GM21423 (cell line): ENCODE results near the gene UHRF2.
"Not testable (repeated sequence)": the region's sequence is repeated elsewhere in the genome, so short reads cannot be mapped to it uniquely, and the experiment has no call there.

Experiments
- ATAC-seq: cut with Tn5 transposase; IDR thresholded peaks from one replicate; pipeline ENCODE4 v1.9.1; 2021; ENCODE audit warnings: mild to moderate bottlenecking, moderate library complexity; ENCODE audit not compliant: unreplicated experiment

Gene UHRF2

DNA sequence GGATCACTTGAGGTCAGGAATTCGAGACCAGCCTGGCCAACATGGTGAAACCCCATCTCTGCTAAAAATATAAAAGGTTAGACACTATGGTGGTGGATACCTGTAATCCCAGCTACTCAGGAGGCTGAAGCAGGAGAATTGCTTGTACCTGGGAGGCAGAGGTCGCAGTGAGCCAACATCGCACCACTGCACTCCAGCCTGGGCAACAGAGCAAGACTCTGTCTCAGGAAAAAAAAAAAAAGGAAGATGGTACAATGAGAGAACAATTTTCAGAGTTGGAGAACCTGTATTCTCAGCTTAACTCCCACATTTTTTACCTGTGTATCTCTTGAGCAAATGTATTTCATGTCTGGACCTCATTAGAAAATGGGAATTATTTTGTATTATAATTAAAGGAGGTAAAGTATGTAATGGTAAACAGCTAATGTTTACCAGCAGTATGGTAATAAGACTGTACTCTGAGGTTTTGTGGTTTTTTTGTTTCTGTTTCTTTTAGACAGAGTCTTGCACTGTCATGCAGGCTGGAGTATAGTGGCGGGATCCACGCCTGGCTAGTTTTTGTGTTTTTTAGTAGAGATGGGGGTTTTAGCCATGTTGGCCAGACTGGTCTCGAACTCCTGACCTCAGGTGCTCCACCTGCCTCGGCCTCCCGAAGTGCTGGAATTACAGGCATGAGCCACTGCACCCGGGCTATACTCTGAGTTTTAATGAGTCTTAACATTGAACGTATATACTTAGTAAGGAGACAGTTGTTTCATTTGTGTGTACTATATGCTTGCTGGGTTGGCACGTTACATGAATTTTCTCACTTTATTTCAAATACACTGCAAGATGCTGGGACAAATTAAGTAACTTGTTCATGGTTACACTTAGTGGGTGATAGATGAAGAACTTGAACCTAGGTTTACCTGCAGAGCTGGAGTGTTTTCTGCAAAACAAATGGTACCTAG is 16.2 kb downstream of the UHRF2 start:
- ATAC-seq = peak; percentile 94

DNA sequence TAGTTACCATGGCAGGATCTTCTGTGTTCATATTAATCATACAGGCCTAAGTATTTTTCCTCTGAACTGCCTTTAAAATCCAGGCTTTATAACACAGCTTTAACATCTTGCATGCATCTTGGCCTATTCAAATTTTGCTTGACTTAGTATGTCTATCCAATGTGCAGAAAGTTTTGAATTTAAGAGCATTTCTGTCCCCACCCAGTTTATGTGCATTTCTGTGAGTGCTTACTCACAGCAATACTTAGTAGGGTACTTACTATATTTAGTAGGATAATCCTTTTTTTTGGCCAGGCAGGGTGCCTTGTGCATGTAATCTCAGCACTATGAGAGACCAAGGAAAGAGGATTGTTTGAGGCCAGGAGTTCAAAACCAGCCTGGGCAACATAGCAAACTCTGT is 18.0 kb downstream of the UHRF2 start:
- ATAC-seq = no peak

DNA sequence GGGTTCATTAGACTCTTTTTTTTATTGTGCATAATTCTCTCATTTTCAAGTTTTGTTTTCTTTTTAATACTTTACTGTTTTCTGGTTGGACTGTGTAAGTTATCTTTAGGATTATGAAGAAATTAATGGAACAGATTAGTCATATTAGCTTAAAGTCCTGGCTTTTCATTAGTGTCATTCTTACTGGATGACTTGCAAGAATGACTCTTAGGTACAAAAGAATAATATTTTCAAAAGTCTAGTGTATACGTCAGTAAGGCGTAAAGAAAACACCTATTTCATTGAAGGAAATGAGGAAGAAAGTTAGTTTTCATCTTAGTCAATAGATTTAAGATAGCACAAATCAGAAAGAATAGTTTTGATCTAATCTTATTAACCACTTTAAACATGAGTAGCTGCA is 20.4 kb downstream of the UHRF2 start:
- no peak for ATAC-seq

GRCh38 chr9:6439051-6439703 is 26.2 kb downstream of the UHRF2 start:
- ATAC-seq = no peak

GRCh38 chr9:6440405-6440804 is 27.4 kb downstream of the UHRF2 start:
- ATAC-seq = no peak

DNA sequence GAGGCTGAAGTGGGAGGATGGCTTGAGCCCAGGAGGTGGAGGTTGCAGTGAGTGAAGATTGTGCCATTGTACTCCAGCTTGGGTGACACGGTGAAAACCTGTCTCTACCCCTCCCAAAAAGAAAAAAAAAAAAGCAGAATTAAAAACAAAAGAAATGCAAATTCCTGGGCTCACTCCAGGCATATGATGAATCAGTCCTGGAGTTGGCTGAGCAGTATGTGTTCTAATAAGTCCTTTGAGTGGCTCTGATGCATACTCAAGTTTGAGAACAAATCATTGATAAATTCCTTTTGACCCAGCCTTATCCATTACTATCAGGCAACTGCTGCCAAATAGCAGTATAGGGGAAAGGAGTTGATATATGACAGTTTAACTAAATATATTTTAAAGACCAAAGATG is 28.3 kb downstream of the UHRF2 start:
- no peak for ATAC-seq

GRCh38 chr9:6443661-6444060 is 30.7 kb downstream of the UHRF2 start:
- ATAC-seq = no peak

DNA sequence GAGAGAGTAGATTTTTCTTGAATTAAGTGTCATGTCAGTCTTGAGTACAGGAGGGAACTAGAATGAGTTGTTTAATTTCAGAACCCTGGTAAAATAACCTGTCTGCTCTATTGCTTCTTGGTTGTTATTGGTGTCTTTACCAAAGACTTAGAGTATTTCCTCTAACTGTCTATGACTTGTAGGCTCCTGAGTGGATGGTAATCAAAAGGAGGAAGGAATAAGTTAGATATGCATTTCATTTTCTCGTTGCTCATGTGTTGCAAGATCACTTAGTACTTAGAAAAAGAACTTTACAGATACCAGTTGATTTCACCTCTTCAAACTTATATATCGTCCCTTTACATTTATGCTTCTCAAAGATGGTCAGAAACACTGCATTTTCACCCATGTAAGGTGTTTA is 31.1 kb downstream of the UHRF2 start:
- no peak for ATAC-seq

DNA sequence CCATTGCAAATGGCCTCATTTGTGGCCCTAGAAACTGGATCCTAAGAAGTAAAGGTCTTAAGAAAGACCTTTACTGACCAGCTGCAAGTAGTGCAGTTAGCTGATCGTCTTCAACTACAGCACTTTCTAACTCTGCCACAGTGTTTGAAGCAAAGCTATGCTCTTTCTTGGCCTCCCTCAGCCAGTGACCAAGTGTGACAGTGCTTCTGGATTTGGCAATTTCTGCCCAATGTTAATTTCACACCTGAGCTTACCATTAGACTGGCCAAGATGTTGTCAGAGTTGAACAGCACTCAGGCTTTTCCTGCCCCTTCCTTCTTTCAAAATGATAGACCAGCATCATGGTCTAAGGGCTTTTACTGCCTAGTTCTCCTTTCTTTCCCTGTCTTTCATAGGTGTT is 36.1 kb downstream of the UHRF2 start:
- ATAC-seq = no peak

DNA sequence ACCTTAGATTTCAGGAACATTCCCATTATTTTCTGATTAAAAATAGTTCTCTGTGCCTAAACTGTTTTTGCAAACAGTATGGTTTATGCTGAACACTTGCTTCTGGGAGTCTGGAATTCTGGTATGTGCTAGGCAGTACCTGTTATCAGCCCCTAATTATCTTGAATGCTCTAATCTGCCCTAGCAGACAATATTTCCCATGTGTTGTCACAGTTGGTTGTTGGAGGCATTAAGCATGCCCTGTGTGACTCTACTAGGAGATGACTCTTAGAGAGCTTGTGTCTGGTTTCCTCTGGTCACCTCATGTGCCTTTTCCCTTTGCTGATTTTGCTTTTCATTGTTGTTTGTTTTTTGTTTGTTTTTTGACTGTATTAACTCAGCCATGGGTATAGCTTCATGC is 36.6 kb downstream of the UHRF2 start:
- no peak for ATAC-seq

DNA sequence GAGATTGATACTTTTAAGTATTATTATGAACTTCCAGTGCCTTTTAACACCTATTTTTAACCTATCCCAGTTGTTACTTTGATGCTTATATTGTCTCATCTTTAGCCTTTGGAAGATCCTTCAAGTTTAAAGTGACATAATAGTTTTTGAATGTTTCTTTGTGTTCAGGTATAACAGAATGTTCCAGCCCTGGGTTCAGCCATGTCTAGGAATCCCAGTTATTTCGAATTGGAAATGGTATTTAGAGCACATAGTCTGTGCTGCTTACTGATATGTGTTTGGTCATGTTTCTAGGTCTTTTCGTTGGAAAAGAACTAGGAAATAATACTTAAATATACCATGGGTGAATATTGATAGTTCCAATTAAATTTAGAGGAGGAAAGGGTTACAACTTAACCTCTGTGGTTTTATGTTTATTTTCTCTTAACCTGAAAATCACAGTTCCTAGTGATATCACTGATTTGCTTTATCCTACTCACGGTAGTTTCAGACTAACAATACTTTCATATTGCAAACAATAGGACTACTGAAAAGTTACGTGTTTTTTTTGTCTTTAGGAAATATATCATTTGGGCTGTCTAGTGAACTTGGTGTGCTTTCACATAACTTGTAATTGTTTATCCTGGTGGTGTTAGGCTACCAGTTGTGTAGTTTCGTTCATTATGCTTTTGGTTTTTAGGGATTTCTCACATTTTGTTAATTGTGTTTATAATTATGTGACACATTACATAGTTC is 37.8 kb downstream of the UHRF2 start:
- no peak for ATAC-seq

GRCh38 chr9:6455292-6455691 is 42.3 kb downstream of the UHRF2 start:
- not testable (repeated sequence) for ATAC-seq

GRCh38 chr9:6458704-6459103 is 45.7 kb downstream of the UHRF2 start:
- ATAC-seq = not testable (repeated sequence)

GRCh38 chr9:6459718-6460117 is 46.7 kb downstream of the UHRF2 start:
- peak; percentile 48 for ATAC-seq

- peak; percentile 56 for ATAC-seq
Observed at GRCh38 chr9:6460189-6460768, 47.3 kb downstream of the UHRF2 start.

GRCh38 chr9:6461619-6462018 is 48.6 kb downstream of the UHRF2 start:
- no peak for ATAC-seq

- ATAC-seq = no peak
Observed at GRCh38 chr9:6467006-6467625, 54.1 kb downstream of the UHRF2 start.

DNA sequence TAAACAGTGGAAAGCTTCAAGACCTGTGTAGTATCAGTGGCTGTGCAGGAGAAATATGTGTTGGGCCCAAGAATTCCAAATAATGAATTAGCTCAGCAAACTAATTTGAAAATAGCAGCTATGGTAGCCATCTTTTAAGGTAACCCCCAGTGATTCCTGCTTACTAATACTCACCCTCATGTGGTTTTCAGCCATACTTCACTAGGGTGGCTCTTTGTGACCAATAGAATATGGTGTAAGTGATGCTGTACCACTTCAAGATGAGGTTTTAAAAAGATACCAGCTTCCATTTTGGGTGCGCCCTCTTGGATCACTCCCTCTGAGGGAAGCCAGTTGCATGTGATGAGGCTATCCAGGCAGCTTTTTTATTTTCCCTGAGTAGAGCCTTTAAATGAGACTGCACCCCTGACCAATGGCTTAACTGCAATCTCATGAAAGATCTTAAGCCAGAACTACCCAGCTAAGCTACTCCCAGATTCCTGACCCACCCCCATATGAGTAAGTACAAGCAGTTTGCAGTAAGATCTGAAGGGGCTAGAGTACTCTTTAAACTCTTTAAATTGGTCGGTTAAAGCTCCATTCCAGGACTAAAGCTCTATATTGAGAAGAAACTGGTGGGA is 58.3 kb downstream of the UHRF2 start:
- ATAC-seq = no peak

- no peak for ATAC-seq
Observed at GRCh38 chr9:6473151-6473550, 60.2 kb downstream of the UHRF2 start.

GRCh38 chr9:6479959-6480358 is 67.0 kb downstream of the UHRF2 start:
- ATAC-seq = no peak
